ENCODE data around the gene PTPRK. TPM values are rescaled to one million over a fixed set of nuclear protein-coding genes. Genes with fewer than 3 reads are reported as not detected.

Gene PTPRK
- total RNA-seq, 4 donors from 2014 or later = 26.7 to 47.5 (median 41.4) TPM

DNA sequence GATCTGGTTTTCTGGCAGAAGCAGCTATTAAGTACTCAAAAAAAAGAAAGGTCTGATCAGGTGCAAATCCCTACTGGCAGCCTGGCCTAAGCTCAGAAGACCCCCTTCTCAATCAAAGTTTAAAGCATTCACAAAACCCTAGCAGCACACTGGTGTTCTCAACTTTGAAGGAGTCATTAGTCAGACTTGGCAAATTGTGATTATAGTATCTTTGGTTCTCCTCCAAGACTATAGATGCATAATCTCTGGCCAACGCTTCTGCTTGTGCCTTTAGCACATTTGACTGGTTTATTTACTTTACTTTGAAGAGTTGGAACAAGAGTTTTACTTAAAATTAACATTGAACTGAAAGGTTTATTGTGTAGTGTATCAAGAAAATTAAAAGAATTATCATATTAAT is 248.9 kb downstream of the PTPRK start:
- no peak for DNase-seq (ENCODE audit: low spot score in 2 of 2)
- WGBS, 2 donors = 44 to 48% methylated on average over 1 of the region's 1 CpG

DNA sequence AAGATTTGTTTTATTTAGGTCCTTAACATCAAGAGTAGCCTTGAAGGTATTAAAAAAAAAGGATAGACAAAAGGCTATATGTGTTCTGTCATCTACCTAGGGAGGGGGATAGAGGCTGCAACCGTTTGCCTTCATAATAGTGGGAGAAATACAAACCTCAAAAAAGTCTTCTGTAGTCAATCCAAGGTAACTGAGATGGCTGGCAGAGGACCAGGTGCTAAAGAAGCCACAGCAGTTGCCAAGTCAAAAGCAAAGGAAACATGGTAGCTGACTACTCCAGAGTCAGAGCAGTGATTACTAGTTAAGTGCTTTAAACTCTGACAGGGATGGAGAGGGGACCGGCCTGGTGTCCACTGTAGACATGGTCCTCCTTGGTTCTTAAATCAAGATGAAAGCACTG is 249.4 kb downstream of the PTPRK start:
- intact Hi-C loops (cut with DNase I; ENCODE audit: low total_unique reads) = no loop called here
- H3K4me3 ChIP-seq (ENCODE audit: low read depth, poor library complexity, severe bottlenecking) = no peak overlapping the region
- no peak for DNase-seq (ENCODE audit: low spot score in 2 of 2)
- 76 to 82% methylated on average over 2 of the region's 2 CpGs for WGBS, 2 donors
- TF ChIP-seq, protein P1, sequence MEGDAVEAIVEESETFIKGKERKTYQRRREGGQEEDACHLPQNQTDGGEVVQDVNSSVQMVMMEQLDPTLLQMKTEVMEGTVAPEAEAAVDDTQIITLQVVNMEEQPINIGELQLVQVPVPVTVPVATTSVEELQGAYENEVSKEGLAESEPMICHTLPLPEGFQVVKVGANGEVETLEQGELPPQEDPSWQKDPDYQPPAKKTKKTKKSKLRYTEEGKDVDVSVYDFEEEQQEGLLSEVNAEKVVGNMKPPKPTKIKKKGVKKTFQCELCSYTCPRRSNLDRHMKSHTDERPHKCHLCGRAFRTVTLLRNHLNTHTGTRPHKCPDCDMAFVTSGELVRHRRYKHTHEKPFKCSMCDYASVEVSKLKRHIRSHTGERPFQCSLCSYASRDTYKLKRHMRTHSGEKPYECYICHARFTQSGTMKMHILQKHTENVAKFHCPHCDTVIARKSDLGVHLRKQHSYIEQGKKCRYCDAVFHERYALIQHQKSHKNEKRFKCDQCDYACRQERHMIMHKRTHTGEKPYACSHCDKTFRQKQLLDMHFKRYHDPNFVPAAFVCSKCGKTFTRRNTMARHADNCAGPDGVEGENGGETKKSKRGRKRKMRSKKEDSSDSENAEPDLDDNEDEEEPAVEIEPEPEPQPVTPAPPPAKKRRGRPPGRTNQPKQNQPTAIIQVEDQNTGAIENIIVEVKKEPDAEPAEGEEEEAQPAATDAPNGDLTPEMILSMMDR (IDR thresholded peaks at IDR 0.05) = no peak
- TF ChIP-seq POLR2A (IDR thresholded peaks at IDR 0.05) = no peak

More for the DNA sequence above, 248.9 kb downstream of the PTPRK start:
- no peak overlapping the region for H3K4me3 ChIP-seq (ENCODE audit: low read depth, poor library complexity, severe bottlenecking)
- intact Hi-C loops (cut with DNase I; ENCODE audit: low total_unique reads) = no loop called here
- TF ChIP-seq POLR2A (IDR thresholded peaks at IDR 0.05) = no peak
- TF ChIP-seq, protein P1 (IDR thresholded peaks at IDR 0.05) = no peak

DNA sequence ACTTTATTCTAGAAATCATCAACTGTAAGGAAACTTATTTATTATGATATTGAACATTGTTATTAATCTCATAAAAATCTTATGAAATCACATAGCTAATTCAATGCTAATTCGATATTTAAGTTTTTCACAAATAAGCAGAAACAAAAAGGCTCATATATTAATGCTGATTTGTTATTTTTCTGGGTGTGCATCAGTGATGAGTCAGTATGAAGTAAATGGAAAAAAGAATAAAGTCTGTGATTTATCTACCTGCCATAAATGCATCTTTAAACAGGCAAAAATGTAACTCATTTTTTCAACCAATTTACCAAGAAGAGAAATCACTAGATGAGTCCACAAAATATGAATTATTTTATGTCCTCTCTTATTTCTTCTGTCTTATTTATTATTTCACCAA is 253.5 kb downstream of the PTPRK start:
- TF ChIP-seq POLR2A (IDR thresholded peaks at IDR 0.05) = no peak
- TF ChIP-seq, protein P1 (IDR thresholded peaks at IDR 0.05) = no peak
- no peak overlapping the region for H3K4me3 ChIP-seq (ENCODE audit: low read depth, poor library complexity, severe bottlenecking)
- intact Hi-C loops (cut with DNase I; ENCODE audit: low total_unique reads) = no loop called here
- DNase-seq (ENCODE audit: low spot score in 2 of 2) = no peak
- WGBS, 2 donors = 89 to 90% methylated on average over 1 of the region's 1 CpG

DNA sequence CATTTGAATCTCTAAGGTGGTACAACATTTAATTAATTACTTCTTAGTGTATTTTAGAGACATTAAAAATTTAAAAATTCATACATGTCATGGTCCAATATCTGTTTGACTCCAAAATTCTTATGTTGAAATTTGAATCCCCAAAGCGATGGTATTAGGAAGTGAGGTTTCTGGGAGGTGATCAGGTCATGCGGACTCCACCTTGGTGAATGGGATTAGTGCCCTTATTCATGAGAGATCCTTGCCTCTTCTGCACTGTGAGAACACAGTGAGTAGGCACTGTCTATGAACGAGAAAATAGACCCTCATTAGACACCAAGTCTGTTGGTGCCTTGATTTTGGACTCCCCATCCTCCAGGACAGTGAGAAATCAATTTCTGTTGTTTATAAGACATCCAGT is 254.7 kb downstream of the PTPRK start:
- intact Hi-C loops (cut with DNase I; ENCODE audit: low total_unique reads) = no loop called here

DNA sequence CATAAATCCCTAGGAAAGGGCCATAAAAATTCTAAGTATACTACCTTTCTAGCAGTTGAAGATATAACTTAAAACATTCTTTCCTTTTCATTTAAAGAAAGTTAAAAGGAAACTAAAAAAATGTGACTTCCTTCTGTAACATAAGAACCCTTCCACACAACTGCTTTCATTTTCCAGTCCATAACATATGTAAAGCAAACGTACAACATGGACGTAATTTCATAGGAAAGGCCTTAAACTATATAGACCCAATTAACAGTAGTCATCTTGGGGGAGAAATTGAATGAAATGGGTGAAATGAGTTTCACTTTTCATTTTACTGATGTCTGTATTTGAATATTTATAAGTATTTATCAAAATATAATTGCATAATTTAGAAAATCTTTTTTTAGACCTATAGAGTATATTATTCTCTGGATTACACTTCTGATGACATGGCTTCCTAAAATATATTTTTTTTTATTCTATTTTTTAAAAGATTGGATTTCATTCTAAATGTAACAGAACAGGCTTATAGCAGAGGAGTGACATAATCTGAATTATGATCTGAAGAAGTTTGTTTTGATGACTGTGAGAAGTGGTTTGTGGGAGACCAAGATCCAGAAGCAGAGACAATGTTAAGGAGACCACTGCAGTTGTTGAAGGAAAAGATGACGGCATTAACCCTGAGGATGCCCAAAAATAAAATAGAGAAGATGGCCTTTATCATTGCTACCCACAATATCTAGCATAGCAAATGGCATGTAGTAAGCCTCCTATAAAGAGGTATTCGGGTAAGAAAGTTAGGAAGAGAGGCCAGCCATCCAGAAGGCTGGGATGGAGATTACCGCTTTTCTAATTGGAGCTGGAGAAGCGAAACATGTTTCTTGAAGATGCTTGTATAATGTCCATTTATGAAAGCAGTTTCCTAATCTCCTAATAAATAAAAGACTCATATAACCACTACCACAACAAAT is 260.4 kb downstream of the PTPRK start:
- no peak overlapping the region for H3K4me3 ChIP-seq (ENCODE audit: low read depth, poor library complexity, severe bottlenecking)
- TF ChIP-seq, protein P1 (IDR thresholded peaks at IDR 0.05) = no peak
- TF ChIP-seq POLR2A (IDR thresholded peaks at IDR 0.05) = no peak
- intact Hi-C loops (cut with DNase I; ENCODE audit: low total_unique reads) = no loop called here
- no peak for DNase-seq (ENCODE audit: low spot score in 2 of 2)
- 72% methylated on average over 6 of the region's 6 CpGs for WGBS, 2 donors

More for the DNA sequence above, 254.7 kb downstream of the PTPRK start:
- no peak overlapping the region for H3K4me3 ChIP-seq (ENCODE audit: low read depth, poor library complexity, severe bottlenecking)
- DNase-seq (ENCODE audit: low spot score in 2 of 2) = no peak
- WGBS, 2 donors = 95 to 97% methylated on average over 3 of the region's 3 CpGs
- TF ChIP-seq, protein P1 (IDR thresholded peaks at IDR 0.05) = no peak
- TF ChIP-seq POLR2A (IDR thresholded peaks at IDR 0.05) = no peak

All from lower leg skin (tissue), 4 donors.